ENCODE measurements around the gene CERCAM. TPM values are rescaled to one million over a fixed set of nuclear protein-coding genes. Genes with fewer than 3 reads are reported as not detected.
A peak's percentile ranks its signal among the peaks of the same experiment; 100 is the strongest.

The CERCAM gene
- total and polyA plus RNA-seq, 2 of the 13 experiments (the other 11 are each of a cell fraction or from before 2014, with no cell fraction given) = 9.0 to 17.1 TPM

GRCh38 chr9:128412120-128412790 lies 8.4 kb upstream of the CERCAM start (continued):
- TF ChIP-seq ARID4A (CRISPR knock-in tag; IDR thresholded peaks at IDR 0.05; ENCODE audit: borderline replicate concordance) = peak; percentile 19; the same call in 1 of the 2 replicates
- no peak for TF ChIP-seq NFYB (CRISPR knock-in tag; IDR thresholded peaks at IDR 0.05)
- TF ChIP-seq ZNF382 (CRISPR knock-in tag; IDR thresholded peaks at IDR 0.05; ENCODE audit: borderline replicate concordance) = no peak
- no peak for TF ChIP-seq PRDM10 (CRISPR knock-in tag; IDR thresholded peaks at IDR 0.05; ENCODE audit: low read depth)
- no peak for TF ChIP-seq ZFP41 (CRISPR knock-in tag; IDR thresholded peaks at IDR 0.05; ENCODE audit: borderline replicate concordance)
- peak; percentile 28; the same call in 1 of the 2 replicates for TF ChIP-seq SAP130 (CRISPR knock-in tag; IDR thresholded peaks at IDR 0.05; ENCODE audit: low read depth)
- TF ChIP-seq RARA (CRISPR knock-in tag; IDR thresholded peaks at IDR 0.05) = no peak
- no peak for TF ChIP-seq HNRNPL (IDR thresholded peaks at IDR 0.05; ENCODE audit: low read depth, low read length)
- no peak for TF ChIP-seq ZNF782 (CRISPR knock-in tag; IDR thresholded peaks at IDR 0.05; ENCODE audit: borderline replicate concordance)
- TF ChIP-seq PRPF4 (IDR thresholded peaks at IDR 0.05; ENCODE audit: low read depth, low read length, poor library complexity, severe bottlenecking) = no peak
- no peak for TF ChIP-seq BRD4 (CRISPR knock-in tag; IDR thresholded peaks at IDR 0.05)
- TF ChIP-seq RBM22 (optimal IDR thresholded peaks at IDR 0.05; ENCODE audit: low read length) = no peak
- TF ChIP-seq ZBTB20 (CRISPR knock-in tag; IDR thresholded peaks at IDR 0.05; ENCODE audit: borderline replicate concordance, low read depth) = no peak
- TF ChIP-seq ZNF772 (CRISPR knock-in tag; IDR thresholded peaks at IDR 0.05) = no peak
- TF ChIP-seq PRDM15 (CRISPR knock-in tag; IDR thresholded peaks at IDR 0.05) = no peak
- no peak for TF ChIP-seq HDAC1 (CRISPR knock-in tag; IDR thresholded peaks at IDR 0.05)
- TF ChIP-seq ZNF570 (CRISPR knock-in tag; IDR thresholded peaks at IDR 0.05; ENCODE audit: borderline replicate concordance) = no peak
- no peak for TF ChIP-seq NFATC3 (CRISPR knock-in tag; IDR thresholded peaks at IDR 0.05)
- no peak for TF ChIP-seq ZSCAN30 (CRISPR knock-in tag; IDR thresholded peaks at IDR 0.05)

All from HepG2 (cell line).